HepG2 (cell line): Measurements from ENCODE around the gene DTNB. TPM values are rescaled to one million over a fixed set of nuclear protein-coding genes. Genes with fewer than 3 reads are reported as not detected.
A peak's percentile ranks its signal among the peaks of the same experiment; 100 is the strongest.

Source experiments
- ADNP ChIP-seq: sonication (generic); formaldehyde crosslinking; IDR thresholded peaks from 2 replicates; pipeline ENCODE4 v1.4.0; 2020; ENCODE audit warnings: missing genetic modification reagents
- ARHGAP35 ChIP-seq: sonication (generic); formaldehyde crosslinking; IDR thresholded peaks from 2 replicates; pipeline ENCODE4 v1.9.0; 2022; ENCODE audit warnings: mild to moderate bottlenecking, inconsistent platforms, moderate library complexity, missing genetic modification reagents, borderline replicate concordance
- CBX5 ChIP-seq: sonication (generic); formaldehyde crosslinking; IDR thresholded peaks from 2 replicates; pipeline ENCODE4 v1.4.0; 2020; ENCODE audit warnings: missing genetic modification reagents, borderline replicate concordance
- CREB3 ChIP-seq: sonication (generic); formaldehyde crosslinking; IDR thresholded peaks from 2 replicates; pipeline ENCODE4 v1.5.0; 2020; ENCODE audit warnings: missing genetic modification reagents
- HDAC6 ChIP-seq: fragments of 200-600 bp; sonication (generic); IDR thresholded peaks from 2 replicates; pipeline ENCODE4 v1.7.0; 2017; ENCODE audit warnings: mild to moderate bottlenecking, antibody characterized with exemption, low read length, low read depth
- HMGA1 ChIP-seq: sonication (generic); formaldehyde crosslinking; conservative IDR thresholded peaks from 2 replicates; pipeline ENCODE4 v1.4.0; 2020; ENCODE audit warnings: missing genetic modification reagents
- JUND ChIP-seq: sonication (generic); formaldehyde crosslinking; IDR thresholded peaks from 2 replicates; pipeline ENCODE4 v1.8.0; 2022; ENCODE audit warnings: mild to moderate bottlenecking, missing genetic modification reagents
- MAF1 ChIP-seq: sonication (generic); formaldehyde crosslinking; IDR thresholded peaks from 2 replicates; pipeline ENCODE4 v1.5.0; 2020; ENCODE audit warnings: missing genetic modification reagents, borderline replicate concordance
- NR2F1 ChIP-seq, 2 experiments: fragments of 450-650 bp in 1 of 2; formaldehyde crosslinking in 1 of 2; IDR thresholded peaks; 2 replicates each; pipeline versions ENCODE4 v1.5.0 to v1.6.1; 2016 to 2020; ENCODE audit warnings: mild to moderate bottlenecking in 1 of 2, missing compliant biosample characterization in 1 of 2, missing genetic modification reagents in 1 of 2, moderate library complexity in 1 of 2
- USF2 ChIP-seq, 2 experiments: sonication (generic) in 1 of 2; formaldehyde crosslinking in 1 of 2; IDR thresholded peaks; 2 replicates each; pipeline versions ENCODE4 v1.5.1 to v1.6.1; 2011 to 2020; ENCODE audit warnings: borderline replicate concordance in 1 of 2, low read depth in 1 of 2, low read length in 1 of 2, mild to moderate bottlenecking in 1 of 2, missing genetic modification reagents in 1 of 2, moderate library complexity in 1 of 2
- YEATS4 ChIP-seq: sonication (generic); formaldehyde crosslinking; IDR thresholded peaks from 2 replicates; pipeline ENCODE4 v1.4.0; 2020; ENCODE audit warnings: missing genetic modification reagents, borderline replicate concordance
- ZBTB14 ChIP-seq: sonication (generic); formaldehyde crosslinking; IDR thresholded peaks from 2 replicates; pipeline ENCODE4 v1.4.0; 2020; ENCODE audit warnings: missing genetic modification reagents
- ZFP36L2 ChIP-seq: sonication (generic); formaldehyde crosslinking; IDR thresholded peaks from 2 replicates; pipeline ENCODE4 v1.4.0; 2020; ENCODE audit warnings: missing genetic modification reagents
- ZNF33A ChIP-seq: sonication (generic); formaldehyde crosslinking; IDR thresholded peaks from 2 replicates; pipeline ENCODE4 v1.5.1; 2020; ENCODE audit warnings: missing genetic modification reagents, mild to moderate bottlenecking, moderate library complexity, borderline replicate concordance
- ZNF543 ChIP-seq: sonication (generic); formaldehyde crosslinking; IDR thresholded peaks from 2 replicates; pipeline ENCODE4 v1.4.0; 2020; ENCODE audit warnings: mild to moderate bottlenecking, missing genetic modification reagents
- ZNF652 ChIP-seq: IDR thresholded peaks from 2 replicates; pipeline ENCODE4 v1.6.1; 2016; ENCODE audit warnings: low read depth, borderline replicate concordance
- ZNF766 ChIP-seq: sonication (generic); formaldehyde crosslinking; IDR thresholded peaks from 2 replicates; pipeline ENCODE4 v1.5.0; 2020; ENCODE audit warnings: missing genetic modification reagents, borderline replicate concordance
- ZNF788 ChIP-seq: sonication (generic); formaldehyde crosslinking; IDR thresholded peaks from 2 replicates; pipeline ENCODE4 v1.5.0; 2020; ENCODE audit warnings: mild to moderate bottlenecking, missing genetic modification reagents, borderline replicate concordance
- ZNF850 ChIP-seq: sonication (generic); formaldehyde crosslinking; conservative IDR thresholded peaks from 2 replicates; pipeline ENCODE4 v1.9.0; 2021; ENCODE audit warnings: mild to moderate bottlenecking, missing genetic modification reagents
- polyA plus RNA-seq, 8 experiments: library from polyadenylated mRNA; depleted of rRNA in 3 of 8; stranded (reverse) in 7 of 8; unstranded in 1 of 8; fragments of >200 nt; fragmentation: Illumina TruSeq in 4 of 8; extraction: Trizol in 4 of 8; gene quantifications; 2 replicates each; pipeline versions ENCODE4 v1.2.1 to v1.2.3, GENCODE V29; 2011 to 2016; ENCODE audit warnings: low read depth in 4 of 8, missing spikeins in 1 of 8, mixed read lengths in 1 of 8; ENCODE audit not compliant: insufficient read depth in 1 of 8
- total RNA-seq, 5 experiments: library from RNA; depleted of rRNA; stranded (reverse); fragments of >200 nt; fragmentation: Illumina TruSeq; extraction: Trizol; gene quantifications; 2 replicates each; pipeline ENCODE4 v1.2.3, GENCODE V29; 2016; ENCODE audit warnings: low read depth in 1 of 5
- TF ChIP-seq, protein P1 (sequence below): sonication (generic); formaldehyde crosslinking; IDR thresholded peaks from 2 replicates; pipeline ENCODE4 v1.5.1; 2020; ENCODE audit warnings: mild to moderate bottlenecking, missing genetic modification reagents, moderate library complexity

DTNB gene
- total and polyA plus RNA-seq, 2 of the 13 experiments (the other 11 are each of a cell fraction or from before 2014, with no cell fraction given) = 14.4 to 23.9 TPM

DNA sequence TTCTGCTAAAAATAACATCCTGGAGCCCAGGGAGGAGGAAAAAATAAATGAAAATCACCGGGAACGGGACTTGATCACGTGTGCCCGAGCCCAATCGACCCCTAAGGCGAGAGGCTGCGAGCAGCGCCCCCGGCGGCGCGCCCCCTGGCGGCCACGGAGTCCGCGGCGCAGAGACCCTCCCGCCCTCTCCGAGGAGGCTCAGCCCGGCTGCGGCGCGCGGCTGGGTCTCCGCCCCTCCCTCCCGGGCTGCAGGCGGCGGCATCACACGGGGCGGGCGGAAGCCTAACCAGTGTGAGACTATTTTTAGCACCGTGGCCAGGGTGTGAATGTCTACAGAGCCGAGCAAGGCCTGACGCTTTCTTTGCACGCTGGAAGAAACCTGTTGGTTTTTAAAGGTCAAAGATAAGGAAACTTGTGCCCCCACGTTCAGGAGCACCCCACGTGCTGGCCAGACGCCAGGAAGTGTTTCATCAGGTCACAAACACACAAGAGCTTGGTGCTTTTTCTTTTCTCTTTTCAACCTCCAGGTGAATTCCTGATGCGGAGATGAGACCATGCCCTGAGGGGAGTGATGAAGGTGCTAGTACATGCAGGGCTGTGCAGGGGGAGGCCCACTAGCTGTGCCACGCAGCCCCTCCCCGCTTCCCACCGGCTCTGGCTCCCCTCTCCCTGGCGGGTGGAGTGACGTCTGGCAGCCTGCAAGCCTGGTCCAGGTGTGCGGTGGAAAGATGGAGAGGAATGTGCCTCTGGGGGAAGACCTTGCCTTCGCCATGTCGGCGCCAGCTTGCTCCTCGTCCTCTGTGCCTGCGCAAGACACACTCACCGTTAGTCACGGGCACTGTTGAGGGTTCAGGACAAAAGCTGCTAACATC lies 296.4 kb downstream of the DTNB start (continued):
- TF ChIP-seq ZNF652 = no peak
- TF ChIP-seq CBX5 = peak; percentile 20; the same call in 1 of the 2 replicates
- TF ChIP-seq ZNF788 (CRISPR knock-in tag) = no peak
- no peak; a peak in 1 of 4 replicates for TF ChIP-seq NR2F1 (CRISPR knock-in tag; IDR thresholded peaks at IDR 0.05)
- TF ChIP-seq YEATS4 (CRISPR knock-in tag) = peak; percentile 63; the same call in 1 of the 2 replicates
- TF ChIP-seq HMGA1 (CRISPR knock-in tag) = no peak
- TF ChIP-seq HDAC6 = no peak
- TF ChIP-seq ZNF766 = no peak
- no peak for TF ChIP-seq ZNF850 (CRISPR knock-in tag)
- TF ChIP-seq ZNF543 (CRISPR knock-in tag) = no peak; the same call in 1 of the 2 replicates
- no peak for TF ChIP-seq ZFP36L2 (CRISPR knock-in tag)
- peak; percentile 66 for TF ChIP-seq USF2 (IDR thresholded peaks at IDR 0.05; ENCODE audit: low read depth, low read length)
- peak; percentile 76; the same call in 1 of the 2 replicates for TF ChIP-seq USF2 (CRISPR knock-in tag; IDR thresholded peaks at IDR 0.05; ENCODE audit: borderline replicate concordance)
- no peak for TF ChIP-seq CREB3 (CRISPR knock-in tag)
- TF ChIP-seq, protein P1, sequence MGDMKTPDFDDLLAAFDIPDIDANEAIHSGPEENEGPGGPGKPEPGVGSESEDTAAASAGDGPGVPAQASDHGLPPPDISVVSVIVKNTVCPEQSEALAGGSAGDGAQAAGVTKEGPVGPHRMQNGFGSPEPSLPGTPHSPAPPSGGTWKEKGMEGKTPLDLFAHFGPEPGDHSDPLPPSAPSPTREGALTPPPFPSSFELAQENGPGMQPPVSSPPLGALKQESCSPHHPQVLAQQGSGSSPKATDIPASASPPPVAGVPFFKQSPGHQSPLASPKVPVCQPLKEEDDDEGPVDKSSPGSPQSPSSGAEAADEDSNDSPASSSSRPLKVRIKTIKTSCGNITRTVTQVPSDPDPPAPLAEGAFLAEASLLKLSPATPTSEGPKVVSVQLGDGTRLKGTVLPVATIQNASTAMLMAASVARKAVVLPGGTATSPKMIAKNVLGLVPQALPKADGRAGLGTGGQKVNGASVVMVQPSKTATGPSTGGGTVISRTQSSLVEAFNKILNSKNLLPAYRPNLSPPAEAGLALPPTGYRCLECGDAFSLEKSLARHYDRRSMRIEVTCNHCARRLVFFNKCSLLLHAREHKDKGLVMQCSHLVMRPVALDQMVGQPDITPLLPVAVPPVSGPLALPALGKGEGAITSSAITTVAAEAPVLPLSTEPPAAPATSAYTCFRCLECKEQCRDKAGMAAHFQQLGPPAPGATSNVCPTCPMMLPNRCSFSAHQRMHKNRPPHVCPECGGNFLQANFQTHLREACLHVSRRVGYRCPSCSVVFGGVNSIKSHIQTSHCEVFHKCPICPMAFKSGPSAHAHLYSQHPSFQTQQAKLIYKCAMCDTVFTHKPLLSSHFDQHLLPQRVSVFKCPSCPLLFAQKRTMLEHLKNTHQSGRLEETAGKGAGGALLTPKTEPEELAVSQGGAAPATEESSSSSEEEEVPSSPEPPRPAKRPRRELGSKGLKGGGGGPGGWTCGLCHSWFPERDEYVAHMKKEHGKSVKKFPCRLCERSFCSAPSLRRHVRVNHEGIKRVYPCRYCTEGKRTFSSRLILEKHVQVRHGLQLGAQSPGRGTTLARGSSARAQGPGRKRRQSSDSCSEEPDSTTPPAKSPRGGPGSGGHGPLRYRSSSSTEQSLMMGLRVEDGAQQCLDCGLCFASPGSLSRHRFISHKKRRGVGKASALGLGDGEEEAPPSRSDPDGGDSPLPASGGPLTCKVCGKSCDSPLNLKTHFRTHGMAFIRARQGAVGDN (CRISPR knock-in tag) = peak; percentile 85
- no peak for TF ChIP-seq MAF1 (CRISPR knock-in tag)
- no peak for TF ChIP-seq ZNF33A (CRISPR knock-in tag)
- TF ChIP-seq JUND (CRISPR knock-in tag) = no peak
- TF ChIP-seq ZBTB14 = no peak
- peak; percentile 39; the same call in 1 of the 2 replicates for TF ChIP-seq ADNP (CRISPR knock-in tag)
- TF ChIP-seq ARHGAP35 = no peak
